Keratinocyte (primary cell): ENCODE results near the gene DTWD2. TPM values are rescaled to one million over a fixed set of nuclear protein-coding genes. Genes with fewer than 3 reads are reported as not detected.

ENCODE experiments used
- DNase-seq: peaks from one replicate; pipeline ENCODE4 v3.0.0-alpha.2; 2011; ENCODE audit warnings: low read depth, missing footprints, low spot score
- FAIRE-seq: peaks from 2 replicates; lab custom pipeline; 2011; peaks lifted over from hg19 to GRCh38; lab: Jason Lieb, UNC
- H2AFZ ChIP-seq: 2 replicates; pipeline ENCODE4 v1.6.0; 2012; ENCODE audit warnings: low read length, control low read depth, inconsistent platforms; ENCODE audit not compliant: control insufficient read depth
- H3K27ac ChIP-seq: 2 replicates; pipeline ENCODE4 v1.5.1; 2011; ENCODE audit warnings: low read length; ENCODE audit not compliant: control insufficient read depth, insufficient read depth
- H3K27me3 ChIP-seq: 3 replicates; pipeline ENCODE4 v1.6.0; 2011; ENCODE audit warnings: low read length; ENCODE audit not compliant: control insufficient read depth, insufficient read depth; ENCODE audit errors: extremely low read depth
- H3K36me3 ChIP-seq, 2 experiments: 2 replicates in 1 of 2; 3 replicates in 1 of 2; pipeline ENCODE4 v1.5.1; 2011; ENCODE audit warnings: low read length in 2 of 2, mild to moderate bottlenecking in 1 of 2; ENCODE audit not compliant: control insufficient read depth in 2 of 2, insufficient read depth in 2 of 2; ENCODE audit errors: extremely low read depth in 1 of 2
- H3K4me1 ChIP-seq: 3 replicates; pipeline ENCODE4 v1.5.1; 2011; ENCODE audit warnings: low read length; ENCODE audit not compliant: control insufficient read depth, insufficient read depth; ENCODE audit errors: extremely low read depth
- H3K4me2 ChIP-seq: 3 replicates; pipeline ENCODE4 v1.6.0; 2011; ENCODE audit warnings: low read depth, low read length; ENCODE audit not compliant: control insufficient read depth, insufficient read depth; ENCODE audit errors: extremely low read depth
- H3K4me3 ChIP-seq, 3 experiments: fragments of 200-600 bp in 1 of 3; sonication (generic) in 1 of 3; 2 replicates in 2 of 3; 3 replicates in 1 of 3; pipeline ENCODE4 v1.5.1; 2011 to 2016; ENCODE audit warnings: low read length in 3 of 3, mild to moderate bottlenecking in 3 of 3, control low read depth in 2 of 3, inconsistent platforms in 1 of 3, low read depth in 1 of 3, mixed read lengths in 1 of 3, mixed run types in 1 of 3, moderate library complexity in 1 of 3; ENCODE audit not compliant: control insufficient read depth in 2 of 3, insufficient read depth in 2 of 3; ENCODE audit errors: extremely low read depth in 1 of 3
- H3K79me2 ChIP-seq: 2 replicates; pipeline ENCODE4 v1.6.0; 2012; ENCODE audit warnings: low read length; ENCODE audit not compliant: control insufficient read depth, insufficient read depth
- H3K9ac ChIP-seq: 3 replicates; pipeline ENCODE4 v1.6.0; 2011; ENCODE audit warnings: low read length; ENCODE audit not compliant: control insufficient read depth, insufficient read depth; ENCODE audit errors: extremely low read depth
- H3K9me1 ChIP-seq: 3 replicates; pipeline ENCODE4 v1.6.0; 2011; ENCODE audit warnings: low read length; ENCODE audit not compliant: control insufficient read depth, insufficient read depth; ENCODE audit errors: extremely low read depth
- H3K9me3 ChIP-seq: 2 replicates; pipeline ENCODE4 v1.5.1; 2012; ENCODE audit warnings: low read depth, low read length; ENCODE audit not compliant: control insufficient read depth
- H4K20me1 ChIP-seq: 3 replicates; pipeline ENCODE4 v1.6.0; 2011; ENCODE audit warnings: low read length; ENCODE audit not compliant: control insufficient read depth, insufficient read depth; ENCODE audit errors: extremely low read depth
- CTCF ChIP-seq, 3 experiments: IDR thresholded peaks in 1 of 3; conservative IDR thresholded peaks in 1 of 3; optimal IDR thresholded peaks in 1 of 3; 2 replicates in 2 of 3; 3 replicates in 1 of 3; pipeline versions ENCODE3 to v1.5.1; 2011; ENCODE audit warnings: low read length in 3 of 3, mild to moderate bottlenecking in 3 of 3, moderate library complexity in 2 of 3, control low read depth in 1 of 3, inconsistent platforms in 1 of 3; ENCODE audit not compliant: insufficient read depth in 2 of 3; ENCODE audit errors: extremely low read depth in 1 of 3
- EZH2 ChIP-seq: IDR thresholded peaks from one replicate; pipeline ENCODE4 v1.6.1; 2012; ENCODE audit warnings: inconsistent platforms, mild to moderate bottlenecking, low read length, moderate library complexity
- dilution Hi-C: fragments of 300-500 bp; cut with MboI; formaldehyde crosslinking; loops from one replicate; pipeline ENCODE4 v1.7.0; 2020; ENCODE audit warnings: low sequenced_read_pairs; ENCODE audit not compliant: extremely low pct_ligation_motif_present
- polyA plus RNA-seq, 5 experiments: library from polyadenylated mRNA; depleted of rRNA in 3 of 5; stranded (reverse) in 3 of 5; stranded (forward) in 1 of 5; unstranded in 1 of 5; fragments of >200 nt; gene quantifications; 1 replicate in 1 of 5; 2 replicates in 3 of 5; 3 replicates in 1 of 5; pipeline versions ENCODE4 v1.2.1 to v1.2.3, GENCODE V29; 2011 to 2012; ENCODE audit warnings: missing spikeins in 2 of 5, low read depth in 1 of 5, low replicate concordance in 1 of 5

Gene DTWD2
- polyA plus RNA-seq, 1 donor (not counting 4 experiments of a cell fraction or from before 2014, with no cell fraction given), result 2.9 TPM

GRCh38 chr5:119032656-119033055, 44.3 kb upstream of the DTWD2 start:
- no peak for DNase-seq
- Histone ChIP-seq H3K9ac (no peak overlapping the region), H4K20me1 (no peaks in the 10 kb centered on the region), H3K9me1 (no peaks in the 10 kb centered on the region), H3K27me3 (no peaks in the 10 kb centered on the region), H3K79me2 (no peaks in the 10 kb centered on the region), H3K4me1 (peaks cover 9% of the 10 kb centered on the region), H2AFZ (peak overlapping the region; percentile 3), H3K9me3 (no peaks in the 10 kb centered on the region), H3K4me3 (no peak overlapping the region), H3K27ac (no peak overlapping the region), H3K4me2 (no peak overlapping the region), H3K36me3 (no peaks in the 10 kb centered on the region)
- no peak for TF ChIP-seq EZH2
- no peak for TF ChIP-seq CTCF (optimal IDR thresholded peaks at IDR 0.05 in 1 of 3, IDR thresholded peaks at IDR 0.05 in 1 of 3, conservative IDR thresholded peaks at IDR 0.05 in 1 of 3; ENCODE audit: extremely low read depth in 1 of 3, insufficient read depth in 2 of 3, low read length in 3 of 3)
- no peak for FAIRE-seq
- dilution Hi-C loops, result no loop called here

- no peak overlapping the region for H3K4me2 ChIP-seq
- no peak for DNase-seq
- no peak for TF ChIP-seq EZH2
- no peak for TF ChIP-seq CTCF (optimal IDR thresholded peaks at IDR 0.05 in 1 of 3, IDR thresholded peaks at IDR 0.05 in 1 of 3, conservative IDR thresholded peaks at IDR 0.05 in 1 of 3; ENCODE audit: extremely low read depth in 1 of 3, insufficient read depth in 2 of 3, low read length in 3 of 3)
- H4K20me1 ChIP-seq, result no peaks in the 10 kb centered on the region
- H3K27me3 ChIP-seq, result no peaks in the 10 kb centered on the region
- H3K36me3 ChIP-seq, result no peaks in the 10 kb centered on the region
- no peak overlapping the region for H3K27ac ChIP-seq
- H3K9ac ChIP-seq, result no peak overlapping the region
- H3K79me2 ChIP-seq, result no peaks in the 10 kb centered on the region
- no peak for FAIRE-seq
- no peak overlapping the region for H2AFZ ChIP-seq
- no peaks in the 10 kb centered on the region for H3K9me1 ChIP-seq
- dilution Hi-C loops, result no loop called here
- H3K4me1 ChIP-seq, result peaks cover 9% of the 10 kb centered on the region
- H3K9me3 ChIP-seq, result no peaks in the 10 kb centered on the region
- no peak overlapping the region for H3K4me3 ChIP-seq
Observed at GRCh38 chr5:119031905-119032304, 43.6 kb upstream of the DTWD2 start.
